Measurements from ENCODE around the gene CD93.

The CD93 gene

GRCh38 chr20:23119456-23120216 is 33.5 kb upstream of the CD93 start:
- no peak for DNase-seq

GRCh38 chr20:23118766-23119165 is 32.6 kb upstream of the CD93 start:
- no peak for DNase-seq

- no peak for DNase-seq
Measured at GRCh38 chr20:23118144-23118543, 32.0 kb upstream of the CD93 start.

- no peak for DNase-seq
Measured at GRCh38 chr20:23117738-23118137, 31.6 kb upstream of the CD93 start.

- no peak for DNase-seq
Measured at GRCh38 chr20:23116311-23117089, 30.4 kb upstream of the CD93 start.

- DNase-seq: no peak
Measured at GRCh38 chr20:23115822-23116221, 29.7 kb upstream of the CD93 start.

- no peak for DNase-seq
Measured at GRCh38 chr20:23114448-23115082, 28.4 kb upstream of the CD93 start.

- DNase-seq: no peak
Measured at GRCh38 chr20:23114018-23114417, 27.9 kb upstream of the CD93 start.

GRCh38 chr20:23112595-23112994 is 26.5 kb upstream of the CD93 start:
- no peak for DNase-seq

GRCh38 chr20:23111944-23112342 is 25.8 kb upstream of the CD93 start:
- no peak for DNase-seq

GRCh38 chr20:23111307-23111943 is 25.3 kb upstream of the CD93 start:
- DNase-seq: no peak

- DNase-seq: no peak
Measured at GRCh38 chr20:23108871-23109270, 22.7 kb upstream of the CD93 start.

GRCh38 chr20:23107466-23107865 is 21.3 kb upstream of the CD93 start:
- DNase-seq: no peak

- no peak for DNase-seq
Measured at GRCh38 chr20:23106271-23106851, 20.2 kb upstream of the CD93 start.

- no peak for DNase-seq
Measured at GRCh38 chr20:23105193-23105592, 19.1 kb upstream of the CD93 start.

GRCh38 chr20:23103284-23104018 is 17.3 kb upstream of the CD93 start:
- DNase-seq: no peak

- no peak for DNase-seq
Measured at GRCh38 chr20:23101696-23102406, 15.7 kb upstream of the CD93 start.

- DNase-seq: no peak
Measured at GRCh38 chr20:23100720-23101107, 14.6 kb upstream of the CD93 start.

- DNase-seq: no peak
Measured at GRCh38 chr20:23099791-23100719, 13.9 kb upstream of the CD93 start.
